Dedifferentiated amniotic fluid mesenchymal stem cell (primary cell): Measurements from ENCODE around the gene DCUN1D4.
A peak's percentile ranks its signal among the peaks of the same experiment; 100 is the strongest.
"Not testable (repeated sequence)": the region's sequence is repeated elsewhere in the genome, so short reads cannot be mapped to it uniquely, and the experiment has no call there.

Experiments used
- DNase-seq: peaks from one replicate; pipeline ENCODE4 v3.0.0-alpha.2; 2016; ENCODE audit errors: extremely low spot score

DCUN1D4 gene

GRCh38 chr4:51894059-51894645, 51.2 kb downstream of the DCUN1D4 start:
- DNase-seq: no peak

- no peak for DNase-seq
These were observed 52.2 kb downstream of the DCUN1D4 start for GRCh38 chr4:51895158-51895557.

- peak; percentile 73 for DNase-seq
These were observed 53.0 kb downstream of the DCUN1D4 start for GRCh38 chr4:51895816-51896408.

- DNase-seq: no peak
These were observed 58.4 kb downstream of the DCUN1D4 start for GRCh38 chr4:51901363-51901762.

GRCh38 chr4:51906167-51906958, 63.4 kb downstream of the DCUN1D4 start:
- DNase-seq: no peak

GRCh38 chr4:51907006-51907669, 64.2 kb downstream of the DCUN1D4 start:
- DNase-seq: no peak

GRCh38 chr4:51909236-51909703, 66.3 kb downstream of the DCUN1D4 start:
- DNase-seq: no peak

GRCh38 chr4:51918251-51918650, 75.3 kb downstream of the DCUN1D4 start:
- no peak for DNase-seq

- no peak for DNase-seq
These were observed 80.4 kb downstream of the DCUN1D4 start for GRCh38 chr4:51923343-51923742.

GRCh38 chr4:51925307-51925706, 82.4 kb downstream of the DCUN1D4 start:
- no peak for DNase-seq

- no peak for DNase-seq
These were observed 87.6 kb downstream of the DCUN1D4 start for GRCh38 chr4:51930557-51930956.

GRCh38 chr4:51931461-51931860, 88.5 kb downstream of the DCUN1D4 start:
- DNase-seq: no peak

GRCh38 chr4:51932261-51932660, 89.3 kb downstream of the DCUN1D4 start:
- peak; percentile 61 for DNase-seq

GRCh38 chr4:51932684-51933083, 89.7 kb downstream of the DCUN1D4 start:
- no peak for DNase-seq

- not testable (repeated sequence) for DNase-seq
These were observed 97.5 kb downstream of the DCUN1D4 start for GRCh38 chr4:51940460-51940859.

- peak; percentile 22 for DNase-seq
These were observed 99.3 kb downstream of the DCUN1D4 start for GRCh38 chr4:51942108-51942832.

- no peak for DNase-seq
These were observed 99.9 kb downstream of the DCUN1D4 start for GRCh38 chr4:51942833-51943215.

- DNase-seq: peak; percentile 32
These were observed 100.3 kb downstream of the DCUN1D4 start for GRCh38 chr4:51943221-51943620.

GRCh38 chr4:51958199-51958968, 115.4 kb downstream of the DCUN1D4 start:
- DNase-seq: no peak

- DNase-seq: no peak
These were observed 117.5 kb downstream of the DCUN1D4 start for GRCh38 chr4:51960486-51960885.
